ENCODE results near the gene WRNIP1. TPM values are rescaled to one million over a fixed set of nuclear protein-coding genes. Genes with fewer than 3 reads are reported as not detected.

The WRNIP1 gene
- total RNA-seq, 4 donors from 2014 or later = 66.0 to 75.6 (median 69.9) TPM

GRCh38 chr6:2754911-2755310, 10.3 kb upstream of the WRNIP1 start:
- TF ChIP-seq, protein P1, sequence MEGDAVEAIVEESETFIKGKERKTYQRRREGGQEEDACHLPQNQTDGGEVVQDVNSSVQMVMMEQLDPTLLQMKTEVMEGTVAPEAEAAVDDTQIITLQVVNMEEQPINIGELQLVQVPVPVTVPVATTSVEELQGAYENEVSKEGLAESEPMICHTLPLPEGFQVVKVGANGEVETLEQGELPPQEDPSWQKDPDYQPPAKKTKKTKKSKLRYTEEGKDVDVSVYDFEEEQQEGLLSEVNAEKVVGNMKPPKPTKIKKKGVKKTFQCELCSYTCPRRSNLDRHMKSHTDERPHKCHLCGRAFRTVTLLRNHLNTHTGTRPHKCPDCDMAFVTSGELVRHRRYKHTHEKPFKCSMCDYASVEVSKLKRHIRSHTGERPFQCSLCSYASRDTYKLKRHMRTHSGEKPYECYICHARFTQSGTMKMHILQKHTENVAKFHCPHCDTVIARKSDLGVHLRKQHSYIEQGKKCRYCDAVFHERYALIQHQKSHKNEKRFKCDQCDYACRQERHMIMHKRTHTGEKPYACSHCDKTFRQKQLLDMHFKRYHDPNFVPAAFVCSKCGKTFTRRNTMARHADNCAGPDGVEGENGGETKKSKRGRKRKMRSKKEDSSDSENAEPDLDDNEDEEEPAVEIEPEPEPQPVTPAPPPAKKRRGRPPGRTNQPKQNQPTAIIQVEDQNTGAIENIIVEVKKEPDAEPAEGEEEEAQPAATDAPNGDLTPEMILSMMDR (IDR thresholded peaks at IDR 0.05) = no peak
- no peak for TF ChIP-seq POLR2A (IDR thresholded peaks at IDR 0.05)
- 77 to 88% methylated on average over 1 of the region's 1 CpG for WGBS, 2 donors
- Histone ChIP-seq H3K4me1 (peaks cover 0 to 3% (median 0%) of the 10 kb centered on the region in 3 donors), H3K27me3 (no peaks in the 10 kb centered on the region), H3K9me3 (no peaks in the 10 kb centered on the region), H3K27ac (no peak overlapping the region), H3K36me3 (no peaks in the 10 kb centered on the region), H3K4me3 (no peak overlapping the region)
- intact Hi-C loops (cut with DNase I) = loop anchor here (5.0 kb wide), 1 partner anchor 1158 kb away; no protein-coding TSS in a partner anchor
- DNase-seq = no peak

- no peak for DNase-seq
- Histone ChIP-seq H3K4me3 (no peak overlapping the region), H3K36me3 (no peaks in the 10 kb centered on the region), H3K9me3 (no peaks in the 10 kb centered on the region), H3K27ac (no peak overlapping the region), H3K4me1 (no peaks in the 10 kb centered on the region), H3K27me3 (no peaks in the 10 kb centered on the region)
- no peak for TF ChIP-seq POLR2A (IDR thresholded peaks at IDR 0.05)
- TF ChIP-seq, protein P1 (IDR thresholded peaks at IDR 0.05) = no peak
- WGBS, 2 donors = 86 to 92% methylated on average over 3 of the region's 3 CpGs
- intact Hi-C loops (cut with DNase I) = no loop called here
These were observed 9.7 kb upstream of the WRNIP1 start for GRCh38 chr6:2755456-2755855.

- TF ChIP-seq, protein P1 (IDR thresholded peaks at IDR 0.05) = no peak
- TF ChIP-seq POLR2A (IDR thresholded peaks at IDR 0.05) = no peak
- H3K4me3 ChIP-seq = no peak overlapping the region
- no peaks in the 10 kb centered on the region for H3K36me3 ChIP-seq
- 73% methylated on average over 2 of the region's 2 CpGs for WGBS, 2 donors
- intact Hi-C loops (cut with DNase I) = no loop called here
- DNase-seq = no peak
- no peaks in the 10 kb centered on the region for H3K27me3 ChIP-seq
- H3K9me3 ChIP-seq = no peaks in the 10 kb centered on the region
- no peaks in the 10 kb centered on the region for H3K4me1 ChIP-seq
- no peak overlapping the region for H3K27ac ChIP-seq
These were observed 9.0 kb upstream of the WRNIP1 start for GRCh38 chr6:2756241-2756640.

DNA sequence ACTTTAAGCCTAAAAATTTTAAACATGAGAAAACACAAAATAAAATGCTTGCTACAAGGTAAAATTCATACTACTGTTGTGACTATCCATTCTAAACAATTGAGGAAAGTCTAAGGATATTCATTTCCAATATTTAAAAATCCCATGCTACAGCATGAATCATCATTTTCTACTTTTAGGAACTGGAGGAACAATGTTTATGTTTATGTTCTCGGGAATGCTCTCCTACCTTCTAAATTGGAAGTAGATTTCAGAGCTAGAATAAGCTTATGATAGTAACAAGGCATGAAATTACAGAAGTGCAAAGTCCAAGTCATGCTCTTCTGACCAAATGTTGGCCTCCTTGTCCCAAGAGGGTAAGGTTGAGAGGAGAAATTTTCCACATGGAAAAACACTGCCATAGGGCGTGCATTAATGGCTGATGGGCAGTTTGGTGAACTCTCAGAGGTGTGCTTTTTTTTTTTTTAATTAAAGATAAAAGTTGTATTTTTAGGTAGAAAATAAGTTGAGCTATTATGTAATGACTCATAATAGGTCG, 8.4 kb upstream of the WRNIP1 start:
- intact Hi-C loops (cut with DNase I) = no loop called here

GRCh38 chr6:2758980-2759379, 6.2 kb upstream of the WRNIP1 start:
- no peak for DNase-seq
- peaks cover 0 to under 1% (median 0%) of the 10 kb centered on the region in 3 donors for H3K4me1 ChIP-seq
- 73 to 91% methylated on average over 3 of the region's 3 CpGs for WGBS, 2 donors
- H3K9me3 ChIP-seq = no peaks in the 10 kb centered on the region
- H3K27me3 ChIP-seq = no peaks in the 10 kb centered on the region
- intact Hi-C loops (cut with DNase I) = no loop called here
- no peaks in the 10 kb centered on the region for H3K36me3 ChIP-seq
- H3K27ac ChIP-seq = no peak overlapping the region
- TF ChIP-seq, protein P1 (IDR thresholded peaks at IDR 0.05) = no peak
- no peak for TF ChIP-seq POLR2A (IDR thresholded peaks at IDR 0.05)
- no peak overlapping the region for H3K4me3 ChIP-seq

More for the DNA sequence above, 8.4 kb upstream of the WRNIP1 start:
- no peaks in the 10 kb centered on the region for H3K36me3 ChIP-seq
- H3K9me3 ChIP-seq = no peaks in the 10 kb centered on the region
- no peak overlapping the region for H3K4me3 ChIP-seq
- no peak for TF ChIP-seq POLR2A (IDR thresholded peaks at IDR 0.05)
- TF ChIP-seq, protein P1 (IDR thresholded peaks at IDR 0.05) = no peak
- DNase-seq = no peak
- H3K27ac ChIP-seq = no peak overlapping the region
- 79 to 84% methylated on average over 3 of the region's 3 CpGs for WGBS, 2 donors
- no peaks in the 10 kb centered on the region for H3K27me3 ChIP-seq
- H3K4me1 ChIP-seq = no peaks in the 10 kb centered on the region

Data from esophagus squamous epithelium (tissue), 5 donors.